ENCODE measurements around the gene TMEM94.

- TF ChIP-seq POLR2A (IDR thresholded peaks at IDR 0.05; ENCODE audit: low read depth, low read length) (no peak), TAF1 (IDR thresholded peaks at IDR 0.05; ENCODE audit: low read depth, low read length) (no peak), SPI1 (IDR thresholded peaks at IDR 0.05; ENCODE audit: low read depth, low read length) (no peak)
Observed at GRCh38 chr17:75445296-75445695, 11.1 kb upstream of the TMEM94 start.

Measured in GM12891 (cell line).